Loucy (cell line): ENCODE results near the gene RNF168.

Experiments used
- H2AFZ ChIP-seq: fragments of 200-600 bp; sonication (generic); 2 replicates; pipeline ENCODE4 v1.6.0; 2016; ENCODE audit warnings: antibody characterized with exemption, mild to moderate bottlenecking, low read length, moderate library complexity
- H3F3A ChIP-seq: fragments of 200-600 bp; 2 replicates; pipeline ENCODE4 v1.6.0; 2016; ENCODE audit warnings: antibody characterized with exemption, low read depth, mild to moderate bottlenecking
- H3K27me3 ChIP-seq: fragments of 200-600 bp; sonication (generic); 2 replicates; pipeline ENCODE4 v1.6.1; 2014; ENCODE audit warnings: low read length, mild to moderate bottlenecking; ENCODE audit not compliant: insufficient read depth, poor library complexity, severe bottlenecking
- H3K36me3 ChIP-seq: fragments of 200-600 bp; sonication (generic); 2 replicates; pipeline ENCODE4 v1.6.1; 2016; ENCODE audit warnings: low read length; ENCODE audit not compliant: insufficient read depth
- H3K4me1 ChIP-seq: fragments of 200-600 bp; sonication (generic); 2 replicates; pipeline ENCODE4 v1.5.1; 2014; ENCODE audit warnings: low read length, mild to moderate bottlenecking; ENCODE audit not compliant: insufficient read depth, poor library complexity, severe bottlenecking
- H3K4me2 ChIP-seq: fragments of 200-600 bp; sonication (generic); 2 replicates; pipeline ENCODE4 v1.6.0; 2014; ENCODE audit warnings: antibody characterized with exemption, low read length, low read depth, mild to moderate bottlenecking; ENCODE audit not compliant: poor library complexity, severe bottlenecking
- H3K4me3 ChIP-seq: fragments of 200-600 bp; sonication (generic); 2 replicates; pipeline ENCODE4 v1.5.1; 2014; ENCODE audit warnings: low read length, mild to moderate bottlenecking, mixed read lengths; ENCODE audit not compliant: poor library complexity, severe bottlenecking
- H3K79me2 ChIP-seq: fragments of 200-600 bp; sonication (generic); 2 replicates; pipeline ENCODE4 v1.6.1; 2014; ENCODE audit warnings: low read length; ENCODE audit not compliant: insufficient read depth
- H3K9ac ChIP-seq: fragments of 200-600 bp; sonication (generic); 2 replicates; pipeline ENCODE4 v1.6.0; 2014; ENCODE audit warnings: mild to moderate bottlenecking, low read depth, low read length, moderate library complexity; ENCODE audit not compliant: poor library complexity, severe bottlenecking
- H3K9me2 ChIP-seq: fragments of 200-600 bp; sonication (generic); replicated peaks from 2 replicates; pipeline ENCODE4 v1.6.1; 2016; ENCODE audit warnings: low read depth, low read length, mixed read lengths
- H3K9me3 ChIP-seq: fragments of 200-600 bp; sonication (generic); 2 replicates; pipeline ENCODE4 v1.6.1; 2014; ENCODE audit warnings: mild to moderate bottlenecking, antibody characterized with exemption, low read length, low read depth; ENCODE audit not compliant: insufficient read depth
- H4K20me1 ChIP-seq: fragments of 200-600 bp; sonication (generic); 2 replicates; pipeline ENCODE4 v1.6.0; 2014; ENCODE audit warnings: antibody characterized with exemption, low read length, mild to moderate bottlenecking; ENCODE audit not compliant: insufficient read depth, poor library complexity, severe bottlenecking
- CTCF ChIP-seq: fragments of 200-600 bp; sonication (generic); conservative IDR thresholded peaks from 2 replicates; pipeline ENCODE4 v1.5.1; 2014; ENCODE audit warnings: mild to moderate bottlenecking, antibody characterized with exemption, low read length
- EZH2phosphoT487 ChIP-seq: fragments of 200-600 bp; IDR thresholded peaks from 2 replicates; pipeline ENCODE4 v1.6.1; 2018; ENCODE audit warnings: antibody characterized with exemption, mild to moderate bottlenecking, moderate library complexity, borderline replicate concordance

The RNF168 gene

GRCh38 chr3:196541684-196542445 is 38.3 kb upstream of the RNF168 start:
- Histone ChIP-seq H4K20me1 (no peaks in the 10 kb centered on the region), H3K79me2 (no peaks in the 10 kb centered on the region), H3K4me3 (no peak overlapping the region), H3F3A (no peaks in the 10 kb centered on the region), H3K4me2 (no peak overlapping the region), H3K36me3 (no peaks in the 10 kb centered on the region), H3K4me1 (no peaks in the 10 kb centered on the region), H3K27me3 (no peaks in the 10 kb centered on the region), H3K9ac (no peak overlapping the region), H2AFZ (no peak overlapping the region), H3K9me3 (no peaks in the 10 kb centered on the region), H3K9me2 (no peaks in the 10 kb centered on the region)
- TF ChIP-seq EZH2phosphoT487 (no peak), CTCF (no peak)

- no peak overlapping the region for H3K4me3 ChIP-seq
Measured at GRCh38 chr3:196537319-196537984, 33.9 kb upstream of the RNF168 start.

GRCh38 chr3:196533260-196533681 is 29.7 kb upstream of the RNF168 start:
- no peaks in the 10 kb centered on the region for H3K9me2 ChIP-seq
- no peak overlapping the region for H2AFZ ChIP-seq
- H4K20me1 ChIP-seq, result no peaks in the 10 kb centered on the region
- no peak overlapping the region for H3K9ac ChIP-seq
- no peaks in the 10 kb centered on the region for H3K27me3 ChIP-seq
- 0 out of 2 replicates have a peak, but pooled peaks cover 6% of the 10 kb centered on the region for H3K9me3 ChIP-seq
- no peaks in the 10 kb centered on the region for H3K36me3 ChIP-seq
- no peaks in the 10 kb centered on the region for H3K79me2 ChIP-seq
- peaks cover 3% of the 10 kb centered on the region for H3K4me1 ChIP-seq
- no peak for TF ChIP-seq CTCF
- no peak for TF ChIP-seq EZH2phosphoT487
- no peak overlapping the region for H3K4me2 ChIP-seq
- no peaks in the 10 kb centered on the region for H3F3A ChIP-seq
- H3K4me3 ChIP-seq, result no peak overlapping the region

More at GRCh38 chr3:196537319-196537984, 33.9 kb upstream of the RNF168 start:
- Histone ChIP-seq H3F3A (no peaks in the 10 kb centered on the region), H3K9me3 (no peaks in the 10 kb centered on the region), H2AFZ (no peak overlapping the region), H3K27me3 (no peaks in the 10 kb centered on the region), H3K4me2 (no peak overlapping the region), H3K36me3 (no peaks in the 10 kb centered on the region), H3K79me2 (no peaks in the 10 kb centered on the region), H3K9me2 (no peaks in the 10 kb centered on the region), H4K20me1 (no peaks in the 10 kb centered on the region), H3K4me1 (no peaks in the 10 kb centered on the region), H3K9ac (no peak overlapping the region)
- TF ChIP-seq EZH2phosphoT487 (no peak), CTCF (peak; percentile 86)
